GM12874 (cell line): ENCODE data around the gene SOCS3.

Source experiments
- TF ChIP-seq, protein P1 (sequence below): IDR thresholded peaks from 2 replicates; pipeline ENCODE4 v1.5.1; 2011; ENCODE audit warnings: low read depth, mild to moderate bottlenecking, control low read depth, low read length, moderate library complexity; ENCODE audit not compliant: insufficient read depth

Gene SOCS3

DNA sequence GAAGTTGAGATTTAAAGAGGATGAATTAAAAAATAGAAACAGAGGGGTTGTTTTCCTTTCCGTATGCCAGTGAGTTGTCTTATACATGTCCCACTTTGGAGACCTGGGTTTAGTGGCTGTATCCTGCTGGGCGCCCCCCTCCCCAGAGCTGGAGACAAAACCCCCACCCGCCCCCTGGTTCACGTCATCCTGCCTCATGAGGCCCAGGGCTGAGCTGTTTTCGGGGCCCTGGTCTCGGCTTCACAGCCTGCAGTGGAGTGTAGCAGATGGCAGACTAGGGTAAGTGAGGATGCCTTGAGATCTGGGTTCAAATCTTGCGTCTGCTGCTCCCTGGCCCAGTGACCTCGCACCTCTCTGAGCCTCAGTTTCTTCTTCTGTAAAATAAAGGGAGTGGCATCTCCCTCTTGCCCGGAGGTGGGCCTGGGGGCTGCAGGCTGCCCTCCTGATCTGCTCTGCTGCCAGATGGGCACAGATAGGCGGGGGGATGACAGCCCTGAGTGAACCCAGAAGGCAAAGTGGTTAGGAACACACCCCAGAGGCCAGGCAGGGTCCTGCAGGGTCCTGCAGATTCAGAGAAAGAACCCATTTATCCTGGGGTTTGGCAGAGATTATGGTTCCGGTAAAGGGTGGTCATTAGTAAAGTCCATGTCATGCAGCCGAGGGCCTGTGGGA, 45.1 kb downstream of the SOCS3 start:
- TF ChIP-seq, protein P1, sequence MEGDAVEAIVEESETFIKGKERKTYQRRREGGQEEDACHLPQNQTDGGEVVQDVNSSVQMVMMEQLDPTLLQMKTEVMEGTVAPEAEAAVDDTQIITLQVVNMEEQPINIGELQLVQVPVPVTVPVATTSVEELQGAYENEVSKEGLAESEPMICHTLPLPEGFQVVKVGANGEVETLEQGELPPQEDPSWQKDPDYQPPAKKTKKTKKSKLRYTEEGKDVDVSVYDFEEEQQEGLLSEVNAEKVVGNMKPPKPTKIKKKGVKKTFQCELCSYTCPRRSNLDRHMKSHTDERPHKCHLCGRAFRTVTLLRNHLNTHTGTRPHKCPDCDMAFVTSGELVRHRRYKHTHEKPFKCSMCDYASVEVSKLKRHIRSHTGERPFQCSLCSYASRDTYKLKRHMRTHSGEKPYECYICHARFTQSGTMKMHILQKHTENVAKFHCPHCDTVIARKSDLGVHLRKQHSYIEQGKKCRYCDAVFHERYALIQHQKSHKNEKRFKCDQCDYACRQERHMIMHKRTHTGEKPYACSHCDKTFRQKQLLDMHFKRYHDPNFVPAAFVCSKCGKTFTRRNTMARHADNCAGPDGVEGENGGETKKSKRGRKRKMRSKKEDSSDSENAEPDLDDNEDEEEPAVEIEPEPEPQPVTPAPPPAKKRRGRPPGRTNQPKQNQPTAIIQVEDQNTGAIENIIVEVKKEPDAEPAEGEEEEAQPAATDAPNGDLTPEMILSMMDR = peak; percentile 35; the same call in 1 of the 2 replicates

- TF ChIP-seq, protein P1 = 0 out of 2 replicates have a peak, but pooled peaks have one; percentile 1
Measured at GRCh38 chr17:78313735-78314648, 45.9 kb downstream of the SOCS3 start.

- TF ChIP-seq, protein P1 = no peak
Measured at GRCh38 chr17:78307887-78308638, 51.8 kb downstream of the SOCS3 start.

GRCh38 chr17:78306913-78307312, 53.0 kb downstream of the SOCS3 start:
- TF ChIP-seq, protein P1 = no peak
